Activated T-cell treated with anti-CD3 and anti-CD28 coated beads, Interleukin-2, amount 50 U/mL, for 24 hours (primary cell): ENCODE data around the gene C1orf159.
A peak's percentile ranks its signal among the peaks of the same experiment; 100 is the strongest.

Source experiments
- DNase-seq: peaks from one replicate; pipeline ENCODE4 v3.0.0-alpha.2; 2020
- H3K27ac Mint-ChIP-seq: 2 replicates; pipeline ENCODE4 v1.8.0; 2020; ENCODE audit warnings: mild to moderate bottlenecking, mixed read lengths
- H3K27me3 Mint-ChIP-seq: 2 replicates; pipeline ENCODE4 v1.8.0; 2020; ENCODE audit warnings: mixed read lengths
- H3K36me3 Mint-ChIP-seq: 2 replicates; pipeline ENCODE4 v1.8.0; 2020; ENCODE audit warnings: low read depth, mixed read lengths
- H3K4me1 Mint-ChIP-seq: 2 replicates; pipeline ENCODE4 v1.8.0; 2020; ENCODE audit warnings: low read depth, mixed read lengths
- H3K4me3 Mint-ChIP-seq: 2 replicates; pipeline ENCODE4 v1.8.0; 2020; ENCODE audit warnings: mild to moderate bottlenecking, moderate library complexity, mixed read lengths
- H3K9me3 Mint-ChIP-seq: 2 replicates; pipeline ENCODE4 v1.8.0; 2020; ENCODE audit warnings: mixed read lengths

Gene C1orf159

DNA sequence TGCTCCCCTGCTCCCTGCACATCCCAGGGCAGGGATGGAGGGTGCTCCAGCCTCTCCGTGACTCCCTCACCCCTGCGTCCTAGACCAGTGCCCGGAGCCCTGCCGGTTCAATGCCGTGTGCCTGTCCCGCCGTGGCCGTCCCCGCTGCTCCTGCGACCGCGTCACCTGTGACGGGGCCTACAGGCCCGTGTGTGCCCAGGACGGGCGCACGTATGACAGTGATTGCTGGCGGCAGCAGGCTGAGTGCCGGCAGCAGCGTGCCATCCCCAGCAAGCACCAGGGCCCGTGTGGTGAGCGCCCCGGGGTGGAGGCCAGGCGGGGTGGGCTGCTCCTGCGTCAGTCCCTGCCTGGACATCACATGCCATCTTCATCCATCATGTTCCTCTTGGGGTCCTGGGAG is 74.0 kb downstream of the C1orf159 start:
- H3K4me3 Mint-ChIP-seq = no peak overlapping the region

DNA sequence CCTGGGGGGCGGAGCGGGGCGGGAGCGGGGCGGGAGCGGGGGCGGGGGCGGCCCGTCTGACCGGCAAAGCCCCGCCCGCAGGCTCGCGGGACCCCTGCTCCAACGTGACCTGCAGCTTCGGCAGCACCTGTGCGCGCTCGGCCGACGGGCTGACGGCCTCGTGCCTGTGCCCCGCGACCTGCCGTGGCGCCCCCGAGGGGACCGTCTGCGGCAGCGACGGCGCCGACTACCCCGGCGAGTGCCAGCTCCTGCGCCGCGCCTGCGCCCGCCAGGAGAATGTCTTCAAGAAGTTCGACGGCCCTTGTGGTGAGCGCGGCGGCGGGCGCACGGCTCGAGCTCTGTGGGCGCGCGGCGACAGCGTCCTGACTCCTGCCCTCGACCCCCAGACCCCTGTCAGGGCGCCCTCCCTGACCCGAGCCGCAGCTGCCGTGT is 74.8 kb downstream of the C1orf159 start:
- DNase-seq = no peak
- Mint-ChIP-seq H3K4me3 (no peak overlapping the region), H3K27ac (no peak overlapping the region), H3K27me3 (peaks cover 25% of the 10 kb centered on the region), H3K9me3 (no peaks in the 10 kb centered on the region), H3K4me1 (peaks cover 17% of the 10 kb centered on the region), H3K36me3 (peaks cover 4% of the 10 kb centered on the region)

More for the DNA sequence above, 74.0 kb downstream of the C1orf159 start:
- Mint-ChIP-seq H3K9me3 (no peaks in the 10 kb centered on the region), H3K4me1 (peaks cover 17% of the 10 kb centered on the region), H3K27me3 (peaks cover 20% of the 10 kb centered on the region), H3K27ac (no peak overlapping the region), H3K36me3 (peaks cover 4% of the 10 kb centered on the region)
- DNase-seq = no peak

DNA sequence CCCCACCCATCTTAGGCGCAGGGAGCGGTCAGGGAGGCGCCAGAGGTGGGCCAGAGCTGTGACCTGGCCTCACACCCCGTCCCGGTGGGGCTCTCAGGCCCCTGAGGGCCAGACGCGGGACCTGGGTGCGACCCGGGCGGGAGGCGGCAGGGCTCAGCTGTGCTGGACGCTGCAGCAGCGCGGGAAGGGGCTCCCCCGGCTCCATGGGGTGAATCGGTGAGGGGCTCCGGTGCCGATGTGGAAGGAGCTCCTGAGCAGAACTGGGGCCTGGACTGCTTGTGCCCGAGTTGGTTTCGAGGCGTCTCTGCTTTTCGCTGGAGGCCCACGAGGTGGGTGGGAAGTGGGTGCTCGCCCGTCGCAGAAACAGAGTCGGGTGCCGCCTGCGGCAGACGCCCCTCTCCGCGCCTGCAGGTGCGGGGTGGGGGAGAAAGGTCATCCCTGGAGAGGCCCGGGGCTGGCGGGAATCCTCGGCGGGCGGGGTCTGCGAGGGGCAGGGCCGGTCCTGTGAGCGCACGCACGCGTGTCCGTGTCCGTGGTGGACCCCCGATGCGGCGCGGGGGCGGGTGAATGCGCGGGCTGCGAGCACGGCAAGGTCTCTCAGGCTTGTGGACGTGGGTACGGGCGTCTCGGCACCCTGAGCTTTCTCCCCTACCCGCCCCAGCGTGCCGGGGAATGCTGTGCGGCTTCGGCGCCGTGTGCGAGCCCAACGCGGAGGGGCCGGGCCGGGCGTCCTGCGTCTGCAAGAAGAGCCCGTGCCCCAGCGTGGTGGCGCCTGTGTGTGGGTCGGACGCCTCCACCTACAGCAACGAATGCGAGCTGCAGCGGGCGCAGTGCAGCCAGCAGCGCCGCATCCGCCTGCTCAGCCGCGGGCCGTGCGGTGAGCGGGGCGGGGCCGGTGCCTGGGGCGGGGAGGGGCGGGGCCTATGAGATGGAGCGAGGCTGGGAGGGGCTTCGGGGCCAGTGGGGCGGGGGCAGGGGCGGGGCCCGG is 75.6 kb downstream of the C1orf159 start:
- Mint-ChIP-seq H3K27me3 (peaks cover 33% of the 10 kb centered on the region), H3K4me1 (peaks cover 17% of the 10 kb centered on the region), H3K27ac (no peak overlapping the region)

GRCh38 chr1:1039145-1039910 is 76.6 kb downstream of the C1orf159 start:
- DNase-seq = no peak
- Mint-ChIP-seq H3K9me3 (no peaks in the 10 kb centered on the region), H3K4me1 (peaks cover 19% of the 10 kb centered on the region), H3K27me3 (peaks cover 35% of the 10 kb centered on the region), H3K4me3 (peak overlapping the region; percentile 64), H3K27ac (peak overlapping the region; percentile 33), H3K36me3 (no peaks in the 10 kb centered on the region)

More for the DNA sequence above, 75.6 kb downstream of the C1orf159 start:
- H3K9me3 Mint-ChIP-seq = no peaks in the 10 kb centered on the region
- peak overlapping the region; percentile 64 for H3K4me3 Mint-ChIP-seq
- peak; percentile 83 for DNase-seq
- no peaks in the 10 kb centered on the region for H3K36me3 Mint-ChIP-seq

GRCh38 chr1:1038694-1039093 is 77.2 kb downstream of the C1orf159 start:
- Mint-ChIP-seq H3K36me3 (no peaks in the 10 kb centered on the region), H3K27me3 (peaks cover 35% of the 10 kb centered on the region), H3K27ac (no peak overlapping the region), H3K9me3 (no peaks in the 10 kb centered on the region), H3K4me1 (peaks cover 19% of the 10 kb centered on the region), H3K4me3 (no peak overlapping the region)
- DNase-seq = no peak

DNA sequence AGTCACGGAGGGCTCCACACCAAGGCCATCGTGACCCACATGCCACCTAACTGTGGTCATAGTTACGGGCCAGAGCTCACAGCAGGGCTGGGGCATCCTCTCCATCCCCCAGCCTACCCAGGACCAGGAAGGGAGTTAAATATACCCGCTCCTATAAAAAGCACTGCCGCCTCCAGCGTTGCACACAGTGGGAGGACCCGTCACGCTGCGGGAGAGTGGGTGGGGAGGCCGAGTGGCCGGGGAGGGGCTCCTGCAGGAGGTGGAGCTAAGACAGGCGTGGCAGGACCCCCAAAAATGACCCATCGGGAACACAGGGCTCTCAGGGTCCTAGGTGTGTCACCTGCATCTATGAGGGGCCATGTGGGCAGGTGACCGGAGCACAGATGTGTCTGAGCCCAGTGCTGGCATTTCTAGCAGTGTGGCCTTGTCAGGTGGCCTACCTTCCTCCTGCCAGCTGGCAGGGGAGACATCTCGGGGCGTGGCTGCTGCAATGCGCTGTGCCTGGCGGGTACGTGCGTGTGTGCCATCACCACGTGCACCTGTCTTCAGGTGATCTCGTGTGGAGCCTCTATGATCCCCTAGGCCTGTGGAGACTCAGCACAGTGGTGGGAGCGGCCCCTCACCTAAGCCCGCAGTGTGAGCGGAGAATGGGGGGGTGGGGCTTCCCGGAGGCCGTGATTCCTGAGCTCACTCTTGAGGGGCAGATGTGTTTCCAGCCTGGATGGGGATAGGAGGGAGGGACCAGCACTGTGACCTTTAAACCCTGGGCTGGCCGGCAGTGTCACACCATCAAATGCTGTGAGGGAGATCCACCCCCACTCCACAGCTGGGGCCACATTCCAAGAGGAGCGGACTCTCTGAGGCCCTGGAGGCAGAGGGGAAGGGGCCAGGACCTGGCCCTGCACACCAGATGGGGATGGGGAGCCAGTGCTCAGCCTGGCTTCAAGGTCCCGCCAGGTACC is 78.2 kb downstream of the C1orf159 start:
- Mint-ChIP-seq H3K27me3 (peaks cover 36% of the 10 kb centered on the region), H3K4me1 (peaks cover 19% of the 10 kb centered on the region), H3K36me3 (no peaks in the 10 kb centered on the region), H3K9me3 (no peaks in the 10 kb centered on the region), H3K4me3 (no peak overlapping the region), H3K27ac (no peak overlapping the region)
- DNase-seq = no peak

DNA sequence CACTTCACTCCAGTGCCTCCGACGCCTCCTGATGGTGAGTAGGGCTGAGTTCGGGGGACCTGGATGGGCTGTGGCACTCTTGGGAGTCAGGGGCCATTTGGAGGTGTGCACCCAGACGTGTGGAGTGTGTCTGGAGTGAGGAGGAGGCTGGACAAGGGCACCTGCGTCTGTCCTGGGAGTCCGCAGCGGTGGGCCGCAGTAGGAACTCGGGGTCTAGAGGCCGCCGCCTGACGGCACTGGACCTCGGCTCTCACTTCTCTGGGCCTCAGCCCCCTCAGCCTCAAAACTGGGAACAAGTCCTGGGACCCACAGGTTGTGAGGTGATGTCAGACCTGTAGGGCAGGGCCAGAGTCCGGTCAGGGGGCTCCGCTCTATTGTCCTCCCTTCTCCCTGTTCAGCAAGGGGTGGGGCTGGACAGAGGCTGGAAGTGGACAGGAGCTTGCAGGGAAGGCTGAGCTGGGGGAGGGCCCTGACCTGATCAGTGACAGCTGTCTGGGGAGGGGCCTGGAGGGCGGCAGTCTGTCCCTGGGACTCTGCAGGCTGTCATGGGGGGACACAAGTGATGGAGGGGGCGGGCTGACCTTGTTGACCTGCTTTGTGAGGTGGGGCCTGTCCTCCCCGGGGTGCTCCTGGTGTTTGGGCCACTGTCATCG is 80.5 kb downstream of the C1orf159 start:
- Mint-ChIP-seq H3K27me3 (peaks cover 46% of the 10 kb centered on the region), H3K27ac (no peak overlapping the region)

GRCh38 chr1:1034439-1034781 is 81.5 kb downstream of the C1orf159 start:
- Mint-ChIP-seq H3K4me1 (peaks cover 19% of the 10 kb centered on the region), H3K27me3 (peaks cover 42% of the 10 kb centered on the region), H3K9me3 (no peaks in the 10 kb centered on the region), H3K36me3 (no peaks in the 10 kb centered on the region), H3K27ac (no peak overlapping the region), H3K4me3 (peak overlapping the region; percentile 68)
- DNase-seq = peak; percentile 53

More for the DNA sequence above, 80.5 kb downstream of the C1orf159 start:
- Mint-ChIP-seq H3K4me3 (no peak overlapping the region), H3K36me3 (no peaks in the 10 kb centered on the region), H3K9me3 (no peaks in the 10 kb centered on the region), H3K4me1 (peaks cover 26% of the 10 kb centered on the region)
- DNase-seq = no peak

GRCh38 chr1:1033731-1034438 is 82.0 kb downstream of the C1orf159 start:
- Mint-ChIP-seq H3K4me1 (peaks cover 14% of the 10 kb centered on the region), H3K4me3 (peak overlapping the region; percentile 68), H3K27me3 (peaks cover 37% of the 10 kb centered on the region), H3K9me3 (no peaks in the 10 kb centered on the region), H3K27ac (no peak overlapping the region), H3K36me3 (no peaks in the 10 kb centered on the region)
- peak; percentile 62 for DNase-seq

GRCh38 chr1:1033009-1033587 is 82.8 kb downstream of the C1orf159 start:
- no peaks in the 10 kb centered on the region for H3K36me3 Mint-ChIP-seq
- H3K9me3 Mint-ChIP-seq = no peaks in the 10 kb centered on the region
- peak; percentile 95 for DNase-seq
- H3K4me1 Mint-ChIP-seq = peaks cover 9% of the 10 kb centered on the region
- H3K27ac Mint-ChIP-seq = no peak overlapping the region
- peaks cover 30% of the 10 kb centered on the region for H3K27me3 Mint-ChIP-seq
- H3K4me3 Mint-ChIP-seq = peak overlapping the region; percentile 42

- DNase-seq = no peak
- H3K4me3 Mint-ChIP-seq = peak overlapping the region; percentile 43
- no peaks in the 10 kb centered on the region for H3K9me3 Mint-ChIP-seq
- H3K4me1 Mint-ChIP-seq = peaks cover 9% of the 10 kb centered on the region
- H3K27me3 Mint-ChIP-seq = peaks cover 30% of the 10 kb centered on the region
- H3K36me3 Mint-ChIP-seq = no peaks in the 10 kb centered on the region
- peak overlapping the region; percentile 47 for H3K27ac Mint-ChIP-seq
These were observed 83.5 kb downstream of the C1orf159 start for GRCh38 chr1:1032424-1032823.
